ENCODE data around the gene SCAANT1.

SCAANT1 gene

DNA sequence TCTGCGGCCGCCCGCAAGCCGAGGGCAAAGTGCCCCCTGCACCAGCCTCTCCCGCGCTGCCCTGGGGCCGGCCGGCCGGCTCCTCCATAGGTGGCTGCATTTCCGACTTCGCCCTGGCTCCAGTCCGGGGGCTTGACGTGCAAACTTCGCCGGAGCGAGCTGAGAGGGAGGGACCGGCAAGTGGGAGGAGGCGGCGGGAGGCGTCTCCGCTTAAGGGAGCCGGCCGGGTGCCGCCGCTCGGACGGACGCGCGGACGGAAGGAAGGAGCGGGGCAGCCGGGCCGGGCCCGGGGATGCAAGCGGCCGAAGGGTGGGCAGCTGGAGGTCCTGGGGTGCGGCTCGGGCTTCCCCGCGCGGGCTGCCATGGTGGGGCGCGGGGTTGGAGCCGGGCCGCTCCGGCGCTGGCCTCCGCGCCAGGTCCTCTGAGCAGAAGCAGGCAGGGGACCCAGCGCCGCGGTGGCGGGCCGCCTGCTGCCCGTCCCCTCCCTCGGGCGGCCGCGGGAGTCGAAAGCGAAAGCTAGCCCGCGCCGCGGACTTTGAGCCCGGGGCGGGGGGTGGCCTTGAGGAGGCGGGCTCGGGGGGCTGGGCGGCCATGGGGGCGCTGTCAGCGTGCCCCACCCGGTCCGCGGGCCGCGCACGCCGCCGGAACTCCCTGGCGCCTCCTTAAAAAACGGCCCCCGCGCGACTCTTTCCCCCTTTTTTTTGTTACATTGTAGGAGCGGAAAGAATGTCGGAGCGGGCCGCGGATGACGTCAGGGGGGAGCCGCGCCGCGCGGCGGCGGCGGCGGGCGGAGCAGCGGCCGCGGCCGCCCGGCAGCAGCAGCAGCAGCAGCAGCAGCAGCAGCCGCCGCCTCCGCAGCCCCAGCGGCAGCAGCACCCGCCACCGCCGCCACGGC, at the start of gene SCAANT1:
TSS of gene SCAANT1 (minus strand) at position 511 of the 895 bp plus-strand sequence.
- peak; percentile 90 for DNase-seq (ENCODE audit: low read depth)
- peak within 1 kb of the TSS; percentile 66 for H3K4me3 ChIP-seq (ENCODE audit: low read depth, low read length)
- TF ChIP-seq MYC (IDR thresholded peaks at IDR 0.05; ENCODE audit: low read depth, low read length) (peak; percentile 57), POLR2A (IDR thresholded peaks at IDR 0.05; ENCODE audit: extremely low read depth, insufficient read length) (peak; percentile 23), CTCF (IDR thresholded peaks at IDR 0.05; ENCODE audit: low read depth, low read length) (no peak)
- TF ChIP-seq, protein P1, sequence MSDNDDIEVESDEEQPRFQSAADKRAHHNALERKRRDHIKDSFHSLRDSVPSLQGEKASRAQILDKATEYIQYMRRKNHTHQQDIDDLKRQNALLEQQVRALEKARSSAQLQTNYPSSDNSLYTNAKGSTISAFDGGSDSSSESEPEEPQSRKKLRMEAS (IDR thresholded peaks at IDR 0.05; ENCODE audit: low read depth, low read length): peak; percentile 23; the same call in 1 of the 2 replicates

GRCh38 chr3:63961891-63962290, 49.7 kb upstream of the SCAANT1 start:
- peak; percentile 41 for DNase-seq (ENCODE audit: low read depth)
- H3K4me3 ChIP-seq (ENCODE audit: low read depth, low read length): no peak overlapping the region
- TF ChIP-seq POLR2A (IDR thresholded peaks at IDR 0.05; ENCODE audit: extremely low read depth, insufficient read length) (no peak), CTCF (IDR thresholded peaks at IDR 0.05; ENCODE audit: low read depth, low read length) (peak; percentile 37)

GRCh38 chr3:63960048-63960711, 48.0 kb upstream of the SCAANT1 start:
- TF ChIP-seq, protein P1 (IDR thresholded peaks at IDR 0.05; ENCODE audit: low read depth, low read length): peak; percentile 81
- TF ChIP-seq MYC (IDR thresholded peaks at IDR 0.05; ENCODE audit: low read depth, low read length) (no peak), CTCF (IDR thresholded peaks at IDR 0.05; ENCODE audit: low read depth, low read length) (no peak)
- DNase-seq (ENCODE audit: low read depth): peak; percentile 34
- H3K4me3 ChIP-seq (ENCODE audit: low read depth, low read length): no peak overlapping the region

- H3K4me3 ChIP-seq (ENCODE audit: low read depth, low read length): no peak overlapping the region
- no peak for TF ChIP-seq POLR2A (IDR thresholded peaks at IDR 0.05; ENCODE audit: extremely low read depth, insufficient read length)
- TF ChIP-seq MYC (IDR thresholded peaks at IDR 0.05; ENCODE audit: low read depth, low read length): no peak
- no peak for TF ChIP-seq CTCF (IDR thresholded peaks at IDR 0.05; ENCODE audit: low read depth, low read length)
- TF ChIP-seq, protein P1 (IDR thresholded peaks at IDR 0.05; ENCODE audit: low read depth, low read length): no peak
- no peak for DNase-seq (ENCODE audit: low read depth)
Observed at GRCh38 chr3:63959146-63959545, 47.0 kb upstream of the SCAANT1 start.

DNA sequence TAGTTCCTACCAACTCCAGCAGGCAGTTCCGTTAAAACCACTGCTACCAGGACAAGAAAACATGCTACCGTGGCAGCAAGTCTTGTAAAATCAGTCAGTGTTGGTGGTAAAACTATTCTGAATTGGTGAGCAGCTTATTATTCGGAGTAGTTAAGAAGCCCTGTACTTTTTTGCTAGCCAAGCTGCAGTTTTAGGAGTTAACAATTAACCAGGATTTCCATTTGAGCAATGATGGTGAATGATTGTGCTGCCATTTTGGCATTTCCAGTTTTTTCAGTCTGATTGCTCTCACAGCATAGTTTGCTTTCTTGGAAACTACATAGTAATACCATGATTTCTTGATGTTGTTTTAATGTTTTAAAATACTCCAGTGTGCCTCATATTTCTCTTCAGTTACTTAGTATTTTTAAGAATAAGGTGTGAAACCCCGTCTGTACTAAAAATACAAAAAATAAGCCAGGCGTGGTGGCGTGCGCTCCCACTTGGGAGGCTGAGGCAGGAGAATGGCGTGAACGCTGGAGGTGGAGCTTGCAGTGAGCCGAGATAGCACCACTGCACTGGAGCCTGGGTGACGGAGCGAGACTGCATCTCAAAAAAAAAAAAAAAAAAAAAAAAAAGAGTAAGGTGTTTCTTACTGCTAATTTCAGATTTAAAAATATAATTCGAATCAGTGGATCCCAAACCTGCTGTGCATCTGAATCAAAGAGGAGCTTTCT, 43.8 kb upstream of the SCAANT1 start:
- H3K4me3 ChIP-seq (ENCODE audit: low read depth, low read length): no peak overlapping the region
- no peak for TF ChIP-seq MYC (IDR thresholded peaks at IDR 0.05; ENCODE audit: low read depth, low read length)
- no peak for DNase-seq (ENCODE audit: low read depth)

- DNase-seq (ENCODE audit: low read depth): no peak
- TF ChIP-seq POLR2A (IDR thresholded peaks at IDR 0.05; ENCODE audit: extremely low read depth, insufficient read length): no peak
- no peak for TF ChIP-seq MYC (IDR thresholded peaks at IDR 0.05; ENCODE audit: low read depth, low read length)
- TF ChIP-seq CTCF (IDR thresholded peaks at IDR 0.05; ENCODE audit: low read depth, low read length): no peak
- TF ChIP-seq, protein P1 (IDR thresholded peaks at IDR 0.05; ENCODE audit: low read depth, low read length): no peak
Observed at GRCh38 chr3:63955036-63955650, 43.0 kb upstream of the SCAANT1 start.

More at GRCh38 chr3:63955036-63955650, 43.0 kb upstream of the SCAANT1 start:
- no peak overlapping the region for H3K4me3 ChIP-seq (ENCODE audit: low read depth, low read length)
